ENCODE measurements around the gene GALNT9.

DNA sequence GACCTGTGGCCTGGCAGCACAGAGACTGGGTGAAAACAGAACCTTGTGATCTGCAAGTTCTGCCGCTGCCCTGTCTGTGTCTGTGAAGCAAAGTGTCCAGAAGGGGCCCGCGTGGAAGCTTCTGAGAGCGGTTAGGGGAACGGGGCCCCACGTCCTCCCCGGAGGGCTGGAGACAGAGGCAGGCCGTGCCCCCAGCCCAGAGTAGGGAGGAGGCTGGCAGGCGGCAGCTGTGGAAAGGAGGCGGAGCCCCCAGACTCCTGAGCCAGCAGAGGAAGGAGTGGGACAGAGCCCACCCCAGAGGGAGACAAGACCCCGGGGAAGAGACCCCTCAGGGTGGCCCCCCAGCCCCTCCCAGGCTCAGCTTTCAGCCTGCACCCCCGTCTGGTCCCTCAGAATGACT lies 49.0 kb downstream of the GALNT9 start:
- TF ChIP-seq CTCF (conservative IDR thresholded peaks at IDR 0.05; ENCODE audit: low read depth, low read length): no peak
- no peak for TF ChIP-seq EZH2 (IDR thresholded peaks at IDR 0.05; ENCODE audit: low read length, unreplicated experiment)
